Kidney (tissue), 14 donors: ENCODE results near the gene RAN. TPM values are rescaled to one million over a fixed set of nuclear protein-coding genes. Genes with fewer than 3 reads are reported as not detected.
A peak's percentile ranks its signal among the peaks of the same experiment; 100 is the strongest.

ENCODE experiments used
- DNase-seq, 5 donors: peaks; one replicate each; pipeline ENCODE4 v3.0.0-alpha.2; 2013 to 2020
- FAIRE-seq: peaks from 2 replicates; lab custom pipeline; 2012; peaks lifted over from hg19 to GRCh38; lab: Jason Lieb, UNC
- H3K27ac ChIP-seq, 2 donors: one replicate each; pipeline ENCODE4 v1.7.0; 2013; ENCODE audit warnings: low read depth in 2 of 2, low read length in 2 of 2, inconsistent platforms in 1 of 2
- H3K27me3 ChIP-seq: one replicate; pipeline ENCODE4 v1.7.1; 2013; ENCODE audit warnings: low read length, inconsistent platforms; ENCODE audit not compliant: control insufficient read depth, insufficient read depth
- H3K36me3 ChIP-seq, 3 donors: one replicate each; pipeline versions ENCODE4 v1.7.0 to v1.7.1; 2013; ENCODE audit warnings: low read length in 3 of 3, control low read depth in 1 of 3, inconsistent platforms in 1 of 3; ENCODE audit not compliant: insufficient read depth in 3 of 3, control insufficient read depth in 2 of 3
- H3K4me1 ChIP-seq, 3 donors: one replicate each; pipeline versions ENCODE4 v1.7.0 to v1.7.1; 2013; ENCODE audit warnings: low read length in 3 of 3, inconsistent platforms in 1 of 3, low read depth in 1 of 3; ENCODE audit not compliant: control insufficient read depth in 2 of 3, insufficient read depth in 2 of 3
- H3K4me3 ChIP-seq, 3 donors: one replicate each; pipeline versions ENCODE4 v1.7.0 to v1.8.1; 2013; ENCODE audit warnings: low read length in 3 of 3, control low read depth in 1 of 3, inconsistent platforms in 1 of 3
- H3K9ac ChIP-seq, 3 donors: one replicate each; pipeline versions ENCODE4 v1.7.0 to v1.7.1; 2013; ENCODE audit warnings: low read length in 3 of 3, control low read depth in 1 of 3, inconsistent platforms in 1 of 3
- H3K9me3 ChIP-seq, 3 donors: one replicate each; pipeline versions ENCODE4 v1.7.0 to v1.7.1; 2013; ENCODE audit warnings: low read length in 3 of 3, control low read depth in 1 of 3, inconsistent platforms in 1 of 3; ENCODE audit not compliant: control insufficient read depth in 2 of 3, insufficient read depth in 1 of 3
- CTCF ChIP-seq: IDR thresholded peaks from 3 replicates; pipeline ENCODE4 v1.5.1; 2012; ENCODE audit warnings: mild to moderate bottlenecking, moderate library complexity, borderline replicate concordance; ENCODE audit not compliant: insufficient read depth; ENCODE audit errors: extremely low read depth
- intact Hi-C: fragments of 100-400 bp; cut with DNase I; formaldehyde crosslinking; loops from one replicate; pipeline ENCODE4 v1.11.1; 2022
- polyA plus RNA-seq: library from polyadenylated mRNA; stranded (reverse); fragments of 350-450 nt; fragmentation: Illumina TruSeq; extraction: RNeasy Lipid Tissue Mini Kit (QIAGEN cat#74804); gene quantifications from one replicate; pipeline ENCODE4 v1.2.3, GENCODE V29; 2014; ENCODE audit warnings: low read depth, low replicate concordance; ENCODE audit not compliant: insufficient read depth
- total RNA-seq: library from RNA; stranded (reverse); fragmentation: NEBNext Ultra II Directional; extraction: Animal tissue kit (Norgen Biotek cat#: 25700); gene quantifications from one replicate; pipeline ENCODE4 v1.2.1, GENCODE V29; 2021
- donor health status: control.
- donor health status: control.
- donor health status: control.
- donor health status: control.
- donor health status: control.
- donor health status: DM: yes; HTN: yes; CAD: no.
- donor health status: Normal renal cell carcinoma (clear cell type).

The RAN gene
- total and polyA plus RNA-seq, 2 donors from 2014 or later = 369 to 422 TPM

- H3K9me3 ChIP-seq = no peaks in the 10 kb centered on the region
- no peaks in the 10 kb centered on the region for H3K36me3 ChIP-seq
- no peak overlapping the region for H3K4me3 ChIP-seq
- no peaks in the 10 kb centered on the region for H3K27me3 ChIP-seq
- peak in 1 of 5 donors; percentile 27 for DNase-seq
- intact Hi-C loops = no loop called here
- TF ChIP-seq CTCF = no peak
- no peak overlapping the region for H3K9ac ChIP-seq
- no peak for FAIRE-seq
- no peaks in the 10 kb centered on the region for H3K4me1 ChIP-seq
- no peak overlapping the region for H3K27ac ChIP-seq
Observed at GRCh38 chr12:130863298-130863697, 8.6 kb upstream of the RAN start.

GRCh38 chr12:130868412-130868811 is 3.5 kb upstream of the RAN start:
- H3K27ac ChIP-seq = no peak overlapping the region
- H3K36me3 ChIP-seq = peaks cover 0 to 3% (median 3%) of the 10 kb centered on the region in 3 donors
- DNase-seq (no peak), FAIRE-seq (no peak)
- no peak overlapping the region for H3K4me3 ChIP-seq
- TF ChIP-seq CTCF = no peak
- H3K27me3 ChIP-seq = no peaks in the 10 kb centered on the region
- H3K4me1 ChIP-seq = peaks cover 0 to 9% (median 8%) of the 10 kb centered on the region in 3 donors
- intact Hi-C loops = no loop called here
- no peaks in the 10 kb centered on the region for H3K9me3 ChIP-seq
- no peak overlapping the region for H3K9ac ChIP-seq

DNA sequence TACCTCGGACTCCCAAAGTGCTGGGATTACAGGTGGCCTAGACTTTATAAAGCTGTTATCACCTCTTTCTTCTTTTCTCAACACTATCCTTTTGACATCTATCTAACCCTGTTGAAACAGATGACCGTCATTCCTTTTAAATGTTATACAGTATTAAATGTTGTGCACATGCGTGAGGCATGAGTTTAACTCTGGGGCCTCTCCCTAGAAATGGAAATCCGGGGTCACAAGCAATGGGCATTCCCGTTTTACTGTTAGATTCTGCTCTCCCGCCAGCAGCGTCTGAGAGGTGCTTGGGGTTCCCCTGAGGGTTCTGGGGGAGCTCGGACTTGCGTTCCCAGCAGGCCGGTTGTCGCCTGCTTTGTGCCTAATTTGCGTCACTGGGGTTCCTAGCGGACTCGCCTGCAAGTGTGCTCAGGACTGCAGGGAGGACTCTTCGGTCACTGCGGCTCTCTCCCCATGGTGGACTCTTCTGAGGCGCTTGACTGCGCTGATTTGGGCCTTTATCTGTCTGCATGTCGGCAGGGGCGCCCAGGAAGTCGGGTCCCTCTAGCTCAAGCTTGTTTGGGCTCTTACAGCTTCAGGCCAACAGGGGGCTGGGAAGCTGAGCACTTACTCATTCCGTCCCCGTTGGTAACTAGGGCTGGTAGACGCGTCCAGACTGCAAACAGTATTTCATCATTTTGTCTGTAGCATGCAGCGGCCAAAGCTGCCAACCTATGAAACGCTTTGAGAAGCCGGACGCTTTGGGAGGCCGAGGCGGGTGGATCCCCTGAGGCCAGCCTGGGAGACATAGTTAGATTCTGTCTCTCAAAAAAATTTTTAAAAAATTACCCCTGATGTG is 1.2 kb upstream of the RAN start:
- no peak for FAIRE-seq
- H3K9ac ChIP-seq = peak overlapping the region in 1 of 3 donors; percentile 90
- H3K36me3 ChIP-seq = peaks cover 12 to 18% (median 16%) of the 10 kb centered on the region in 3 donors

More for the DNA sequence above, 1.2 kb upstream of the RAN start:
- TF ChIP-seq CTCF = no peak
- H3K4me3 ChIP-seq = peak overlapping the region in 2 of 3 donors; percentile 74 to 80
- intact Hi-C loops = no loop called here
- H3K4me1 ChIP-seq = peaks cover 0 to 11% (median 8%) of the 10 kb centered on the region in 3 donors
- peak; percentile 59 to 86 (median 75) for DNase-seq
- no peaks in the 10 kb centered on the region for H3K27me3 ChIP-seq
- peak overlapping the region; percentile 32 to 72 for H3K27ac ChIP-seq
- H3K9me3 ChIP-seq = no peaks in the 10 kb centered on the region
